ENCODE data around the gene GPNMB. TPM values are rescaled to one million over a fixed set of nuclear protein-coding genes. Genes with fewer than 3 reads are reported as not detected.
"Not testable (repeated sequence)": the region's sequence is repeated elsewhere in the genome, so short reads cannot be mapped to it uniquely, and the experiment has no call there.

GPNMB gene
- total RNA-seq (10 to 100 TPM; 32.5 to 36.6 TPM), polyA plus RNA-seq (not detected)

DNA sequence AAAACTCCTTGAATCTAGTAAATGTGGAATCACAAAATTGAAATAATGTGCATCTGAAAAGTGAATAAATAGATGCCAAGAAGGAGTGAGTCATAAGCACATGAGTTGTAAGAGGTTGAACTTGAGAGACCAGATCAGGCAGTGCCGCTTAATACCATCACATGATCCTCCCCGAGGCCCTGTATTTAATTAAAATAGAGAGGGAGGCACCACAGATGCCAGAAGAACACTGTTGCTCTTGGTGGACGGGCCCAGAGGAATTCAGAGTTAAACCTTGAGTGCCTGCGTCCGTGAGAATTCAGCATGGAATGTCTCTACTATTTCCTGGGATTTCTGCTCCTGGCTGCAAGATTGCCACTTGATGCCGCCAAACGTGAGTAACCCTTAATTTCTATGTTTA is at the start of gene GPNMB:
Gene GPNMB (plus strand): TSS at position 221 of the 400 bp plus-strand sequence. CDS start 83 bp downstream, at position 304.
- Histone ChIP-seq H3K27me3 (ENCODE audit: insufficient read depth, low read length) (peaks cover 13% of the 10 kb centered on the region), H3K36me3 (ENCODE audit: insufficient read depth, low read length) (no peaks in the 10 kb centered on the region), H3K4me1 (ENCODE audit: insufficient read depth, low read length) (peaks cover 7% of the 10 kb centered on the region), H3K9me3 (ENCODE audit: control insufficient read depth in 1 of 2, low read length in 2 of 2) (no peaks in the 10 kb centered on the region), H3K27ac (ENCODE audit: low read depth, low read length) (no peak within 1 kb of the TSS), H3K4me3 (ENCODE audit: low read length in 2 of 2) (no peak within 1 kb of the TSS)
- Mint-ChIP-seq H3K4me3 (no peak within 1 kb of the TSS), H3K9me3 (peaks cover 0 to 10% (median 5%) of the 10 kb centered on the region in 8 donors), H3K36me3 (peaks cover 0 to 6% of the 10 kb centered on the region in 2 donors), H3K4me1 (peaks cover 0 to 5% (median 2%) of the 10 kb centered on the region in 4 donors), H3K27ac (no peak within 1 kb of the TSS), H3K27me3 (peaks cover 41 to 47% of the 10 kb centered on the region in 2 donors)
- no peak for DNase-seq
- CTCF ChIA-PET (ENCODE audit: partially characterized antibody): no interaction called here
- POLR2A ChIA-PET (ENCODE audit: partially characterized antibody): no interaction called here
- intact Hi-C loops (cut with micrococcal nuclease): no loop called here

DNA sequence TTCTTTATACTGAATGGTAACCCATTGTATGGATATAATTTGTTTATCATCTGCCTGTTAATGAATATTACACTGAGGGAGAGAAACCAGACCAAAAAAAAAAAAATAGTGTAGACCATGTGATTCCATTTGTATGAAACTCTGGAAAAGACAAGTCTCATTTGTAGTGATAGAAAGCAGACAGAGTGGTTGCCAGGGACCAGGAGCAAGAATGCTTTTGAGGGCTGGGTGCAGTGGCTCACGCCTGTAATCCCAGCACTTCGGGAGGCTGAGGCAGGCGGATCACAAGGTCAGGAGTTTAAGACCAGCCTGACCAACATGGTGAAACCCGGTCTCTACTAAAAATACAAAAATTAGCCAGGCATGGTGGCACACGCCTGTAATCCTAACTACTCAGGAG is 48.8 kb upstream of the GPNMB start:
- H3K4me1 Mint-ChIP-seq; DNase-seq; intact Hi-C loops (cut with micrococcal nuclease); H3K9me3 ChIP-seq (ENCODE audit: control insufficient read depth in 1 of 2, low read length in 2 of 2); H3K27me3 ChIP-seq (ENCODE audit: insufficient read depth, low read length); POLR2A ChIA-PET (ENCODE audit: partially characterized antibody); H3K4me3 ChIP-seq (ENCODE audit: low read length in 2 of 2); H3K27me3 Mint-ChIP-seq; H3K27ac ChIP-seq (ENCODE audit: low read depth, low read length); H3K9me3 Mint-ChIP-seq; H3K4me1 ChIP-seq (ENCODE audit: insufficient read depth, low read length); CTCF ChIA-PET (ENCODE audit: partially characterized antibody); H3K4me3 Mint-ChIP-seq: not testable (repeated sequence)
- H3K36me3 Mint-ChIP-seq: peaks cover 47 to 49% of the 10 kb centered on the region in 2 donors
- H3K27ac Mint-ChIP-seq: peak overlapping the region in 1 of 7 donors; percentile 77
- H3K36me3 ChIP-seq (ENCODE audit: insufficient read depth, low read length): peaks cover 25% of the 10 kb centered on the region

DNA sequence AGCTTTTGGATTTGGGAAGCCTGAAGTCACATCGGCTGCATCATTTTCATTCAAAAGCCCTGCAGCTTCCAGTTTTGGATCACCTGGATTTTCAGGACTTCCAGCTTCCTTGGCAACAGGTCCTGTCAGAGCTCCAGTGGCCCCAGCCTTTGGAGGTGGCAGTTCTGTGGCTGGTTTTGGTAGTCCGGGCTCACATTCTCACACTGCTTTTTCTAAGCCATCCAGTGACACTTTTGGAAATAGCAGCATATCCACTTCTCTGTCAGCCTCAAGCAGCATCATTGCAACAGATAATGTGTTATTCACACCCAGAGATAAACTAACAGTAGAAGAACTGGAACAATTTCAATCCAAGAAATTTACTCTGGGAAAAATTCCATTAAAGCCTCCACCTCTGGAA is 46.2 kb upstream of the GPNMB start:
- intact Hi-C loops (cut with micrococcal nuclease): no loop called here
- Histone ChIP-seq H3K4me1 (ENCODE audit: insufficient read depth, low read length) (no peaks in the 10 kb centered on the region), H3K4me3 (ENCODE audit: low read length in 2 of 2) (no peak overlapping the region), H3K27ac (ENCODE audit: low read depth, low read length) (no peak overlapping the region), H3K36me3 (ENCODE audit: insufficient read depth, low read length) (peaks cover 26% of the 10 kb centered on the region), H3K9me3 (ENCODE audit: control insufficient read depth in 1 of 2, low read length in 2 of 2) (no peaks in the 10 kb centered on the region), H3K27me3 (ENCODE audit: insufficient read depth, low read length) (no peaks in the 10 kb centered on the region)
- ChIA-PET CTCF (ENCODE audit: partially characterized antibody) (no interaction called here), POLR2A (ENCODE audit: partially characterized antibody) (no interaction called here)
- Mint-ChIP-seq H3K36me3 (peaks cover 49 to 62% of the 10 kb centered on the region in 2 donors), H3K4me1 (peaks cover 0 to under 1% (median under 1%) of the 10 kb centered on the region in 4 donors), H3K27ac (no peak overlapping the region), H3K4me3 (no peak overlapping the region), H3K9me3 (no peaks in the 10 kb centered on the region), H3K27me3 (peaks cover 2% of the 10 kb centered on the region in 2 donors)
- DNase-seq: no peak

DNA sequence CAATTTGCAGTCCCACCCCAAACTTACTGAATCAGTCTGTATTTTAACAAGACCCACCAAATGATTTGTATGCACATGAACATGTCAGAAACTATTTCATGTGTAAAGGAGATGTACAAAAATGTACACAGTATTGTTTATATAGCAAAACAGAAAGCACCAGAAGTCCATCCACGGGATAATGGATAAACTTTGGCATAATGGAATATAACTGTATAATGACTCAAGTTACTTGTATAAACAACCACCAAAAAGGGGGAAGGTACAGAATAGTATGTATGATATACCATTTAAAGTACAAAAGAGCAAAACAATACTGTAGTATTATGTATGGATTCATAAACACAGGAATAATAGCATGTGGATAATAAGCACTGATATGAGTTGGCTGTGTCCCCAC is 42.3 kb upstream of the GPNMB start:
- ChIA-PET POLR2A (ENCODE audit: partially characterized antibody) (no interaction called here), CTCF (ENCODE audit: partially characterized antibody) (interaction anchor here (1.5 kb wide), 1 partner anchor 10 kb away, joined by 3 read pairs; no protein-coding TSS in a partner anchor)
- intact Hi-C loops (cut with micrococcal nuclease): no loop called here
- Histone ChIP-seq H3K27me3 (ENCODE audit: insufficient read depth, low read length) (peaks cover 3% of the 10 kb centered on the region), H3K4me3 (ENCODE audit: low read length in 2 of 2) (no peak overlapping the region), H3K4me1 (ENCODE audit: insufficient read depth, low read length) (no peaks in the 10 kb centered on the region), H3K9me3 (ENCODE audit: control insufficient read depth in 1 of 2, low read length in 2 of 2) (no peaks in the 10 kb centered on the region), H3K36me3 (ENCODE audit: insufficient read depth, low read length) (peaks cover 18% of the 10 kb centered on the region), H3K27ac (ENCODE audit: low read depth, low read length) (no peak overlapping the region)
- Mint-ChIP-seq H3K27me3 (peaks cover 8 to 15% of the 10 kb centered on the region in 2 donors), H3K36me3 (peaks cover 31 to 48% of the 10 kb centered on the region in 2 donors), H3K9me3 (no peaks in the 10 kb centered on the region), H3K4me3 (no peak overlapping the region), H3K27ac (no peak overlapping the region), H3K4me1 (peaks cover 0 to 5% (median 3%) of the 10 kb centered on the region in 4 donors)
- DNase-seq: no peak

DNA sequence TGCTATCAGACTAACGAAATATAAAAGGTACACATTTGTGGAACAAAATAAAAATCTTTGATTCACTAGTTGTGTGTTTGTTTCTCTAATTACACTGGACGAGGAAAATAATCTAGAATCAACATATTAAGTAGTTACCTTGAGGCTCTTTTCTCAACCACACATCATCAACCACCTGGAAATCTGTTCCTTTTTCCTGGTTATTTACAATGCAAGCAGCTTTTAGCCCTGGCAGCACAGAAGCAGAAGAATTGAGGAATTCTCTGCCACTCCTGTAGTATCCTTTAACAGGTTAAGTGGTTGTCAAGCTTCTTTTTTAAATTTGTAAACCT is 41.0 kb upstream of the GPNMB start:
- Mint-ChIP-seq H3K27ac (no peak overlapping the region), H3K4me3 (peak overlapping the region in 4 of 8 donors; percentile 13 to 55 (median 20)), H3K9me3 (no peaks in the 10 kb centered on the region), H3K27me3 (peaks cover 9 to 15% of the 10 kb centered on the region in 2 donors), H3K36me3 (peaks cover 22 to 38% of the 10 kb centered on the region in 2 donors), H3K4me1 (peaks cover 0 to 5% (median 3%) of the 10 kb centered on the region in 4 donors)
- intact Hi-C loops (cut with micrococcal nuclease): no loop called here
- Histone ChIP-seq H3K36me3 (ENCODE audit: insufficient read depth, low read length) (peaks cover 5% of the 10 kb centered on the region), H3K4me1 (ENCODE audit: insufficient read depth, low read length) (no peaks in the 10 kb centered on the region), H3K4me3 (ENCODE audit: low read length in 2 of 2) (no peak overlapping the region), H3K27me3 (ENCODE audit: insufficient read depth, low read length) (peaks cover 3% of the 10 kb centered on the region), H3K27ac (ENCODE audit: low read depth, low read length) (no peak overlapping the region), H3K9me3 (ENCODE audit: control insufficient read depth in 1 of 2, low read length in 2 of 2) (no peaks in the 10 kb centered on the region)
- no peak for DNase-seq
- CTCF ChIA-PET (ENCODE audit: partially characterized antibody): no interaction called here
- POLR2A ChIA-PET (ENCODE audit: partially characterized antibody): no interaction called here

DNA sequence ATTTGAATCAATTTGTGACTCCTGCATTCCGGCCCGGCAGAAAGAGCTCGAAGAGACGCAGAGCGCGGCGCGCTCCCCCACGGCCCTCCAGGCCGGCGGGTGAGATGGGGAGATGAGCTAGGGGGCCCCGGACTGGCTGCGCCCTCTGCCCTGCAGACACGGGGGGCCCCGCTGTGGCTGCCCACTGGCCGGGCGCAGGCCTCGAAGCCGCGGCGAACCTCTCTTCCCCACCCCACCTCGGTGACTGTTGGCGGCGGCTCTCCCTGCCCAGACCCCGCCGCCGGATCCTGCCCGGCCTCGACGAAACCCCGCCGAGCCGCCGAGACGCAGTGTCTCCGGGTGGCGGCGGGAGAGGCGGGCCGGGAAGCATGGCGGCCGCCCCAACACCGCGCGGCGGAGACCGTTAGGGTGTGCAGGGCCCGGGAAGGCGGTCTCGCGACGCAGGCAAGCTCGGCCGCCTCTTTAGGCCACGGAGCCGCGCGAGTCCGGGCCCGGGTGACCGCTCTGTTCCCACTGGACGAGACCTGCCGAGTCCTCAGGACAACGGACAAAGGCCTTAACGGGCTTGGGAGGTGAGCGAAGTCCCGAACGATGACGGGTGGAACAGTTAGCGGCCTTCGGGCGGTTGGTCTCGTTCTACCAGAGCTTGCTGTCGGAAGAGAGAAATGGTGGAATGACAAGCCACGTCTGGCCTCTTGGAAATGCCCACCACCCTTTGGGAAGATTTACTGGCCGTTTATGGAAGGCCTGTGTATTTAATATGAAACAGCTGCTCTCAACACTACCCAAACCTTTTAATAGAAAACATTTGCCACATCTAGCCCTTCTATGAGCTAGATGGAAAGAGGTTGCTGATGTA is 40.4 kb upstream of the GPNMB start:
- no peaks in the 10 kb centered on the region for H3K9me3 ChIP-seq (ENCODE audit: control insufficient read depth in 1 of 2, low read length in 2 of 2)
- POLR2A ChIA-PET (ENCODE audit: partially characterized antibody): no interaction called here
- H3K4me3 ChIP-seq (ENCODE audit: low read length in 2 of 2): no peak overlapping the region
- H3K27ac ChIP-seq (ENCODE audit: low read depth, low read length): no peak overlapping the region
- CTCF ChIA-PET (ENCODE audit: partially characterized antibody): no interaction called here
- H3K27me3 ChIP-seq (ENCODE audit: insufficient read depth, low read length): peaks cover 3% of the 10 kb centered on the region
- H3K36me3 Mint-ChIP-seq: peaks cover 21 to 34% of the 10 kb centered on the region in 2 donors
- H3K9me3 Mint-ChIP-seq: no peaks in the 10 kb centered on the region
- peak overlapping the region in 1 of 7 donors; percentile 31 for H3K27ac Mint-ChIP-seq
- peaks cover 4% of the 10 kb centered on the region for H3K36me3 ChIP-seq (ENCODE audit: insufficient read depth, low read length)
- peak overlapping the region in 4 of 8 donors; percentile 8 to 55 (median 17) for H3K4me3 Mint-ChIP-seq
- no peaks in the 10 kb centered on the region for H3K4me1 ChIP-seq (ENCODE audit: insufficient read depth, low read length)
- H3K27me3 Mint-ChIP-seq: peaks cover 10 to 20% of the 10 kb centered on the region in 2 donors
- intact Hi-C loops (cut with micrococcal nuclease): no loop called here
- DNase-seq: peak in 1 of 5 donors; percentile 39
- peaks cover 0 to 5% (median 3%) of the 10 kb centered on the region in 4 donors for H3K4me1 Mint-ChIP-seq

DNA sequence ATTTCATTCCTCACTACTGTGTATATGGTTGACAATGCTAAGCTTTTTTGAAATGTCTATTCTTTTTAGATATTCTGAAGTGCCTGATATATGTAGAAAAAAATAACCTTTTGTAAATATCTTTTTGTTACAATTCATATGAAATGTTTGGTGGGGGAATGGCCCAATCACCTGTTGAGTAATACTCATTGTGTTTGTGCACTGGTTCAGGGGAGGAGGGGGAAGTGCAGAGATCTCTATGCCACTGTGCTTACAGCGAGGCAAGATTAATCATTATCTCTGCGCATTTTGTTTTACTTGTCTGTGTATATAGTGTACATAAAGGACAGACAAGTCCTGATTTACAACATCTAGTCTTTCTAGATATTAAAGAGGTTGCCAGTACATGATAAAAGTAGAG is 39.6 kb upstream of the GPNMB start:
- Histone ChIP-seq H3K27ac (ENCODE audit: low read depth, low read length) (no peak overlapping the region), H3K4me3 (ENCODE audit: low read length in 2 of 2) (no peak overlapping the region), H3K36me3 (ENCODE audit: insufficient read depth, low read length) (peaks cover 4% of the 10 kb centered on the region), H3K9me3 (ENCODE audit: control insufficient read depth in 1 of 2, low read length in 2 of 2) (no peaks in the 10 kb centered on the region), H3K27me3 (ENCODE audit: insufficient read depth, low read length) (peaks cover 3% of the 10 kb centered on the region), H3K4me1 (ENCODE audit: insufficient read depth, low read length) (no peaks in the 10 kb centered on the region)
- Mint-ChIP-seq H3K9me3 (no peaks in the 10 kb centered on the region), H3K36me3 (peaks cover 15 to 25% of the 10 kb centered on the region in 2 donors), H3K27me3 (peaks cover 10 to 20% of the 10 kb centered on the region in 2 donors), H3K27ac (no peak overlapping the region), H3K4me3 (peak overlapping the region in 1 of 8 donors; percentile 55), H3K4me1 (peaks cover 0 to 5% (median 3%) of the 10 kb centered on the region in 4 donors)
- ChIA-PET CTCF (ENCODE audit: partially characterized antibody) (no interaction called here), POLR2A (ENCODE audit: partially characterized antibody) (no interaction called here)
- DNase-seq: no peak
- intact Hi-C loops (cut with micrococcal nuclease): no loop called here

Measured in CD4-positive, alpha-beta memory T cell (primary cell).